Caco-2 (cell line): Measurements from ENCODE around the gene MX1. TPM values are rescaled to one million over a fixed set of nuclear protein-coding genes. Genes with fewer than 3 reads are reported as not detected.
"Not testable (repeated sequence)": the region's sequence is repeated elsewhere in the genome, so short reads cannot be mapped to it uniquely, and the experiment has no call there.

ENCODE experiments used
- BruUV-seq: library from RNA; stranded (reverse); fragments of 400-500 nt; replicated peaks from 2 replicates; lab custom pipeline; 2021; lab: Mats Ljungman, UMichigan
- CTCF ChIA-PET: fragments of 300-600 bp; sonication (Branson Sonifier 250); formaldehyde crosslinking; loops from one replicate; lab custom pipeline; 2022; ENCODE audit warnings: antibody characterized with exemption; lab: Charles Lee
- POLR2A ChIA-PET: fragments of 300-600 bp; sonication (Branson Sonifier 250); formaldehyde crosslinking; loops from one replicate; lab custom pipeline; 2022; ENCODE audit warnings: antibody characterized with exemption; lab: Charles Lee
- DNase-seq, 2 experiments: peaks; one replicate each; pipeline versions ENCODE4 v3.0.0 to v3.0.0-alpha.2; 2020 to 2022
- H3K27me3 ChIP-seq: replicated peaks from 2 replicates; pipeline ENCODE4 v1.6.0; 2011; ENCODE audit warnings: low read length; ENCODE audit not compliant: control insufficient read depth, insufficient read depth
- H3K36me3 ChIP-seq: 2 replicates; pipeline ENCODE4 v1.5.1; 2011; ENCODE audit warnings: low read length; ENCODE audit not compliant: control insufficient read depth, insufficient read depth
- H3K4me1 ChIP-seq: fragments of 250-450 bp; sonication (Bioruptor Pico); 2 replicates; pipeline ENCODE4 v1.5.1; 2020; ENCODE audit warnings: mild to moderate bottlenecking
- H3K4me3 ChIP-seq: 2 replicates; pipeline ENCODE4 v1.5.1; 2011; ENCODE audit warnings: low read depth, mild to moderate bottlenecking, control low read depth, low read length
- H3K9me3 ChIP-seq: fragments of 250-450 bp; sonication (Bioruptor Pico); 2 replicates; pipeline ENCODE4 v1.5.1; 2020; ENCODE audit warnings: mild to moderate bottlenecking, moderate library complexity
- H3K27ac Mint-ChIP-seq: one replicate; pipeline ENCODE4 v1.8.0; 2022; ENCODE audit warnings: mixed read lengths; ENCODE audit not compliant: unreplicated experiment
- H3K27me3 Mint-ChIP-seq: one replicate; pipeline ENCODE4 v1.8.0; 2022; ENCODE audit warnings: mixed read lengths; ENCODE audit not compliant: insufficient read depth, unreplicated experiment
- H3K36me3 Mint-ChIP-seq: one replicate; pipeline ENCODE4 v1.8.0; 2022; ENCODE audit warnings: mild to moderate bottlenecking, mixed read lengths; ENCODE audit not compliant: insufficient read depth, unreplicated experiment
- H3K4me1 Mint-ChIP-seq: one replicate; pipeline ENCODE4 v1.8.0; 2022; ENCODE audit warnings: low read depth, mixed read lengths; ENCODE audit not compliant: unreplicated experiment
- H3K4me3 Mint-ChIP-seq: one replicate; pipeline ENCODE4 v1.8.0; 2022; ENCODE audit warnings: mild to moderate bottlenecking, moderate library complexity, mixed read lengths; ENCODE audit not compliant: unreplicated experiment
- H3K9me3 Mint-ChIP-seq: one replicate; pipeline ENCODE4 v1.8.0; 2022; ENCODE audit warnings: mixed read lengths; ENCODE audit not compliant: unreplicated experiment
- CTCF ChIP-seq, 2 experiments: fragments of 200-600 bp in 1 of 2; IDR thresholded peaks; 1 replicate in 1 of 2; 2 replicates in 1 of 2; pipeline versions ENCODE4 v1.5.1 to v1.8.0; 2011 to 2022; ENCODE audit warnings: antibody characterized with exemption in 1 of 2, control low read depth in 1 of 2, inconsistent platforms in 1 of 2, low read depth in 1 of 2, low read length in 1 of 2, mild to moderate bottlenecking in 1 of 2, moderate library complexity in 1 of 2; ENCODE audit not compliant: insufficient read depth in 1 of 2, severe bottlenecking in 1 of 2, unreplicated experiment in 1 of 2
- intact Hi-C: fragments of 100-400 bp; cut with micrococcal nuclease; formaldehyde crosslinking; loops from one replicate; pipeline ENCODE4 v1.10.0; 2022; ENCODE audit not compliant: unreplicated experiment
- total RNA-seq: library from RNA; stranded (reverse); gene quantifications from 2 replicates; pipeline ENCODE4 v1.2.3, GENCODE V29; 2022

The MX1 gene
- total RNA-seq, 1 experiment from 2014 or later, result 18.9 TPM

- H3K9me3 ChIP-seq, result peaks cover 9% of the 10 kb centered on the region
- peaks cover 10% of the 10 kb centered on the region for H3K9me3 Mint-ChIP-seq
- no TSS peak for BruUV-seq
- no peaks in the 10 kb centered on the region for H3K36me3 Mint-ChIP-seq
- peak overlapping the region; percentile 34 for H3K4me3 ChIP-seq
- intact Hi-C loops, result no loop called here
- H3K4me1 Mint-ChIP-seq, result no peaks in the 10 kb centered on the region
- CTCF ChIA-PET, result no interaction called here
- peaks cover 5% of the 10 kb centered on the region; the same call in 1 of the 2 replicates for H3K4me1 ChIP-seq
- POLR2A ChIA-PET, result no interaction called here
- no peak for TF ChIP-seq CTCF (IDR thresholded peaks at IDR 0.05; ENCODE audit: insufficient read depth in 1 of 2, low read depth in 1 of 2, low read length in 1 of 2, severe bottlenecking in 1 of 2, unreplicated experiment in 1 of 2)
- DNase-seq, result peak; percentile 52 to 66
- no peaks in the 10 kb centered on the region for H3K27me3 ChIP-seq
- no peaks in the 10 kb centered on the region for H3K36me3 ChIP-seq
- peak overlapping the region; percentile 13 for H3K27ac Mint-ChIP-seq
- peak overlapping the region; percentile 69 for H3K4me3 Mint-ChIP-seq
- no peaks in the 10 kb centered on the region for H3K27me3 Mint-ChIP-seq
Measured at GRCh38 chr21:41419921-41420862, 5.8 kb upstream of the MX1 start.

- BruUV-seq, CTCF ChIA-PET, H3K9me3 Mint-ChIP-seq, H3K36me3 Mint-ChIP-seq, intact Hi-C loops, H3K4me1 Mint-ChIP-seq, H3K4me3 ChIP-seq, H3K4me1 ChIP-seq, DNase-seq, H3K9me3 ChIP-seq, POLR2A ChIA-PET, H3K27me3 ChIP-seq, H3K36me3 ChIP-seq, H3K27me3 Mint-ChIP-seq: not testable (repeated sequence)
- peak overlapping the region; percentile 13 for H3K27ac Mint-ChIP-seq
- H3K4me3 Mint-ChIP-seq, result peak overlapping the region; percentile 69
Measured at GRCh38 chr21:41420998-41421397, 5.0 kb upstream of the MX1 start.

DNA sequence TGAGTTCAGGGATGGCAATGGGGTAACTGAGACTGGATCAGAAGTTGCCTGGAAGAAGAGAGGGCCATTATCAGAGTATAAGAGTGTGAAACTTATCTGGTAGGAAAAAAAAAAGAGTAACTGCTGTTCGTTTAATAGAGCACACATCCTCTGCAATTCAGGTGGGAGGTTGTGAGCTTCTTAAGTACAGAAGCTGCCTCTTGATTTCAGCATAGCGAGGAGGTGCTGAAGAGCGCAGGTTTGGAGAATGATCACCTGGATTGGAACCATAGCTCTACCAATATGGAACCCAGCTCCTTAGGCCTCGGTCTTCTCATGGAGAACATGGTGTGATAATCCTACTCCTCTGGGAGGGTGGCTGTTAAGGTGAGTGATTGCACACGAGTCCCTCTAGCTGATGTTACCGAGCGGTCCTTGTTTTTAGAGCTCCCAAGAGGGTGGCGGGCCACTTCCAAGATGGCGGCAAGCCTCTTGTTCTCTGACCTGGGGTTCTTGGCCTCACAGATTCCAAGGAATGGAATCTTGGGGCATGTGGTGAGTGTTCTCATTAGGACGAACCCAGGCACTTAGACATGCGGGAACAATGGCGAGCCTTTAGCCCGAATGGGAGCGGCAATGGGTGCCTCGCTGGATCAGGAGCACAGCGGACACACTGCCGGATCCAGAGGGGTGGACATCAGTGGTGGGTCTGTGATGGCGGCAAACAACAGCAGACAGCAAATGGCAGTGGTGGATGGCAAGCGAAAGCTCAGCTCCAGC, 3.3 kb upstream of the MX1 start:
- peak overlapping the region; percentile 50 for H3K27ac Mint-ChIP-seq
- H3K9me3 ChIP-seq, result no peaks in the 10 kb centered on the region
- no peak for TF ChIP-seq CTCF (IDR thresholded peaks at IDR 0.05; ENCODE audit: insufficient read depth in 1 of 2, low read depth in 1 of 2, low read length in 1 of 2, severe bottlenecking in 1 of 2, unreplicated experiment in 1 of 2)
- no peaks in the 10 kb centered on the region for H3K4me1 Mint-ChIP-seq
- POLR2A ChIA-PET, result interaction anchor here (0.5 kb wide), 1 partner anchor 67 kb away, joined by 3 read pairs; no protein-coding TSS in a partner anchor
- no TSS peak for BruUV-seq
- H3K36me3 ChIP-seq, result no peaks in the 10 kb centered on the region
- no peak for DNase-seq
- intact Hi-C loops, result no loop called here
- H3K4me3 ChIP-seq, result no peak overlapping the region
- H3K27me3 ChIP-seq, result no peaks in the 10 kb centered on the region
- H3K9me3 Mint-ChIP-seq, result no peaks in the 10 kb centered on the region
- H3K27me3 Mint-ChIP-seq, result no peaks in the 10 kb centered on the region
- CTCF ChIA-PET, result no interaction called here
- H3K4me3 Mint-ChIP-seq, result no peak overlapping the region
- no peaks in the 10 kb centered on the region for H3K36me3 Mint-ChIP-seq
- peaks cover 10% of the 10 kb centered on the region for H3K4me1 ChIP-seq

DNA sequence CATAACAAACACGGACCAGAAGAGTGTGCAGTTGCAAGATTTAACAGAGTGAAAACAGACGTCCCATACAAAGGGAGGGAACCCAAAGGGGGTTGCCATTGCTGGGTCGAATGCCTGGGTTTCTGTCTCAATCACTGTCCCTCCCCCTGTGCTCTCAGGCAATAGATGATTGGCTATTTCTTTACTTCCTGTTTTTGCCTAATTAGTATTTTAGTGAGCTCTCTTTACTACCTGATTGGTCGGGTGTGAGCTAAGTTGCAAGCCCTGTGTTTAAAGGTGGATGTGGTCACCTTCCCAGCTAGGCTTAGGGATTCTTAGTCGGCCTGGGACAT, 2.8 kb upstream of the MX1 start:
- H3K27me3 ChIP-seq, H3K27ac Mint-ChIP-seq, intact Hi-C loops, H3K27me3 Mint-ChIP-seq, H3K36me3 Mint-ChIP-seq, H3K4me3 ChIP-seq, H3K9me3 ChIP-seq, H3K36me3 ChIP-seq, POLR2A ChIA-PET, H3K9me3 Mint-ChIP-seq, BruUV-seq, DNase-seq, CTCF ChIA-PET, H3K4me1 ChIP-seq, H3K4me1 Mint-ChIP-seq, H3K4me3 Mint-ChIP-seq: not testable (repeated sequence)
